HAP-1 (cell line): Measurements from ENCODE around the gene AGAP1.

Source experiments
- DNase-seq, 2 experiments: peaks; one replicate each; pipeline ENCODE4 v3.0.0-alpha.2; 2016 to 2020; ENCODE audit warnings: low spot score in 2 of 2
- H3K27me3 ChIP-seq: fragments of 250-450 bp; sonication (Bioruptor Pico); 2 replicates; pipeline ENCODE4 v1.5.1; 2020; ENCODE audit warnings: low read depth, mild to moderate bottlenecking, moderate library complexity
- H3K36me3 ChIP-seq: fragments of 250-450 bp; sonication (Bioruptor Pico); replicated peaks from 2 replicates; pipeline ENCODE4 v1.5.1; 2020; ENCODE audit warnings: mild to moderate bottlenecking
- H3K4me1 ChIP-seq: fragments of 250-450 bp; sonication (Bioruptor Pico); 2 replicates; pipeline ENCODE4 v1.5.1; 2020; ENCODE audit warnings: mild to moderate bottlenecking
- H3K4me3 ChIP-seq: fragments of 250-450 bp; sonication (Bioruptor Pico); 2 replicates; pipeline ENCODE4 v1.5.1; 2020; ENCODE audit warnings: mild to moderate bottlenecking, moderate library complexity
- H3K9me3 ChIP-seq: fragments of 250-450 bp; sonication (Bioruptor Pico); 2 replicates; pipeline ENCODE4 v1.5.1; 2020; ENCODE audit warnings: mild to moderate bottlenecking, moderate library complexity
- in situ Hi-C: fragments of 300-500 bp; cut with MboI; formaldehyde crosslinking; loops from 3 replicates; pipeline ENCODE4 v1.14.3; 2020; ENCODE audit warnings: low sequenced_read_pairs, inconsistent platforms, mixed read lengths

The AGAP1 gene

GRCh38 chr2:235609321-235609720 lies 115.5 kb downstream of the AGAP1 start:
- Histone ChIP-seq H3K36me3 (no peaks in the 10 kb centered on the region), H3K27me3 (no peaks in the 10 kb centered on the region), H3K4me3 (no peak overlapping the region), H3K9me3 (no peaks in the 10 kb centered on the region), H3K4me1 (no peaks in the 10 kb centered on the region)
- in situ Hi-C loops = no loop called here
- no peak for DNase-seq

DNA sequence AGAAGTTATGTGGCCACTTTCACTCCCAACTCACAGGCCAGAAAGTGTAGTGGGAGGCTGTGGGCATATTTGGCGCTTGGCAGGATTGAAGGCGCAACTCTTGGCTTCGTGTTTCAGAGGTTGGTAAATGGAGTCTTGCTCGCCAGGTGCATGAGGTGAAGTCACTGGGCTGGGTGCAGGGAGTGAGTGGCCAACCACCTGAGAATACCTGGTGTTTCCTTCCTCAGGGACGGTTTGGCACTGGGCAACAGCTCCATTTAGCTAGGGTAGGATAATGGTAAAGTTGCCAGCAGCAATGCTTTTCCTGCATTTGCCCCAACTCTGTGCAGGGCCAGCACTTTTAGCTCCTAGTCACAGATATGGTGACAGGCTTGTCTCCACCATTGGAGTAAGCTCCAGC lies 115.9 kb downstream of the AGAP1 start:
- no peak for DNase-seq
- in situ Hi-C loops = no loop called here
- Histone ChIP-seq H3K4me1 (no peaks in the 10 kb centered on the region), H3K27me3 (no peaks in the 10 kb centered on the region), H3K4me3 (no peak overlapping the region), H3K9me3 (no peaks in the 10 kb centered on the region), H3K36me3 (no peaks in the 10 kb centered on the region)

GRCh38 chr2:235610696-235611257 lies 116.9 kb downstream of the AGAP1 start:
- no peak overlapping the region for H3K4me3 ChIP-seq
- no peaks in the 10 kb centered on the region for H3K9me3 ChIP-seq
- no peaks in the 10 kb centered on the region for H3K27me3 ChIP-seq
- in situ Hi-C loops = no loop called here
- DNase-seq = no peak
- no peaks in the 10 kb centered on the region for H3K4me1 ChIP-seq
- H3K36me3 ChIP-seq = no peaks in the 10 kb centered on the region

DNA sequence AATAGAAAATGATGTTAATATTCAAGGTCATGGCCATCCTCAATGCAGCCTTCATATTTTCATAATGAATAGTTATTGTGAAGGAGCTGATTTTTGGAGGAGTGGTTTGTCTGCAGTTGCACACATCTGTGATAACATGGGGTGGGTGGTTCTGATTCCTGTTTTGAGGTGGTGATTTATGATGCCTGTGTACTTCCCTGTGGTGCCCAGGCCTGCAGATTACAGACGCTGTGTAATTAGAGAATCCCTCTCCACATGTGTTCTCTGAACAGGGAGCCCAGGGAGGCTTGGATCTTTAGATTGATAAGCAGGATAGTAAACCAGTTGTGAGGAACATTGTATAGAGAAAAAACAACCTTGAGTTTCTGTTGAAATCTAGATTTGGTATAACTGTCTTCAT lies 117.5 kb downstream of the AGAP1 start:
- in situ Hi-C loops = no loop called here
- Histone ChIP-seq H3K4me3 (no peak overlapping the region), H3K27me3 (no peaks in the 10 kb centered on the region), H3K36me3 (no peaks in the 10 kb centered on the region), H3K4me1 (no peaks in the 10 kb centered on the region), H3K9me3 (no peaks in the 10 kb centered on the region)
- no peak for DNase-seq

GRCh38 chr2:235611756-235612155 lies 117.9 kb downstream of the AGAP1 start:
- H3K4me1 ChIP-seq = no peaks in the 10 kb centered on the region
- H3K36me3 ChIP-seq = no peaks in the 10 kb centered on the region
- no peaks in the 10 kb centered on the region for H3K9me3 ChIP-seq
- no peak for DNase-seq
- no peak overlapping the region for H3K4me3 ChIP-seq
- in situ Hi-C loops = no loop called here
- H3K27me3 ChIP-seq = no peaks in the 10 kb centered on the region

GRCh38 chr2:235612181-235612950 lies 118.5 kb downstream of the AGAP1 start:
- no peak for DNase-seq

DNA sequence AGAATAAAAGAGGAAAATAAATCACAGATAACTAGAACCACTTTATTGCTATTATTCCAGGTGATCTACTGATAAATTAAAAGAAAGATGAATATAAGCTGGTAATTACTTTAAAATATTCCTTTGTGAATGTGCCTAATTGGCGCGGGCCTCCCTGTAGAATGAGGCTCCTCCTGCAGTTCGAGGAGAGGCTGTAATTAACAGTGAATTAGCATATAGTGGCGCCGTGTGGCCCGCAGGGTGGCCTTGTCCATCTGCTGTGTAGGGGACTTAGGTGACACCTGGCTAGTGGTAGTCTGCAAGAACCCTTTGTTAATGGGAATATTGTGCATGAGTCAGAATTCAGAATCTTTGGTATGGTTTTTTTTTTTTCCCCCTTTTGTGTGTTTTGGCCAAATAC lies 119.8 kb downstream of the AGAP1 start:
- H3K36me3 ChIP-seq = no peaks in the 10 kb centered on the region
- H3K4me3 ChIP-seq = no peak overlapping the region
- no peaks in the 10 kb centered on the region for H3K27me3 ChIP-seq
- DNase-seq = no peak
- in situ Hi-C loops = no loop called here
- H3K9me3 ChIP-seq = no peaks in the 10 kb centered on the region
- H3K4me1 ChIP-seq = no peaks in the 10 kb centered on the region

More at GRCh38 chr2:235612181-235612950, 118.5 kb downstream of the AGAP1 start:
- no peaks in the 10 kb centered on the region for H3K36me3 ChIP-seq
- H3K4me3 ChIP-seq = no peak overlapping the region
- no peaks in the 10 kb centered on the region for H3K9me3 ChIP-seq
- H3K27me3 ChIP-seq = no peaks in the 10 kb centered on the region
- no peaks in the 10 kb centered on the region for H3K4me1 ChIP-seq
- in situ Hi-C loops = no loop called here

DNA sequence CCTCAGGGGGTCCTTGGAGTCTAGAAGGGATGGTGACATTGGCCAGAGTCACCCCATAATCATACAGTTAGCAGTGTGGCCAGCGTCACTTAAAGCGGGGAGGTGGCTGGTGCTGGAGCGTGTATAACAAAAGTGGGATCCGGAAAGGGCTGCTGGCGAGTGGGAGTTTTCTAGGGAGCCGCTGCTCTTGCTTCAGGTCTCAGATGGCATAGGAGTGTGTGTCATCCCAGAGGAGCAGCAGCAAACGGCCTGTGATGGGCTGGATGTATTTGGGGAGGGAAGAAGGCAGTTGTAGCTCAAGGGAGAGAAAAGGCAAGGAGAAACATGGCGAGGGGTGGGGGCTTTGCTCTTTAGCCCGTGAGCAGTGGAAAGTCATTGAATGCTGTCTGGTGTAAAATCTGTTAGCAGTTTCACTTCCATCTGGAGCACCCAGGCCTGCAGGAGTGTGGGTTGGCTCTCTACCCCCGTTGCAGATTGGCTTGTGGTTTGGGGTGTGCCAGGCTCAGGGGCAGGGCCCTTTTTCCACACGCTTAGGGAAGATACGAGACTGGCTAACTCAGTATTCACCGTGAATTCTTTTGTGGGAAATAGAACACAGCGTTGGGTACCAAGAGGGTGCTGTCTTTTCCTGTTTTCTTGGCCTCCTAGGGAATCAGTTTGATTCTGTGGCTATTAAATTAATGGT lies 120.5 kb downstream of the AGAP1 start:
- Histone ChIP-seq H3K36me3 (no peaks in the 10 kb centered on the region), H3K9me3 (no peaks in the 10 kb centered on the region), H3K4me1 (no peaks in the 10 kb centered on the region), H3K4me3 (no peak overlapping the region), H3K27me3 (no peaks in the 10 kb centered on the region)
- in situ Hi-C loops = no loop called here
- DNase-seq = no peak

DNA sequence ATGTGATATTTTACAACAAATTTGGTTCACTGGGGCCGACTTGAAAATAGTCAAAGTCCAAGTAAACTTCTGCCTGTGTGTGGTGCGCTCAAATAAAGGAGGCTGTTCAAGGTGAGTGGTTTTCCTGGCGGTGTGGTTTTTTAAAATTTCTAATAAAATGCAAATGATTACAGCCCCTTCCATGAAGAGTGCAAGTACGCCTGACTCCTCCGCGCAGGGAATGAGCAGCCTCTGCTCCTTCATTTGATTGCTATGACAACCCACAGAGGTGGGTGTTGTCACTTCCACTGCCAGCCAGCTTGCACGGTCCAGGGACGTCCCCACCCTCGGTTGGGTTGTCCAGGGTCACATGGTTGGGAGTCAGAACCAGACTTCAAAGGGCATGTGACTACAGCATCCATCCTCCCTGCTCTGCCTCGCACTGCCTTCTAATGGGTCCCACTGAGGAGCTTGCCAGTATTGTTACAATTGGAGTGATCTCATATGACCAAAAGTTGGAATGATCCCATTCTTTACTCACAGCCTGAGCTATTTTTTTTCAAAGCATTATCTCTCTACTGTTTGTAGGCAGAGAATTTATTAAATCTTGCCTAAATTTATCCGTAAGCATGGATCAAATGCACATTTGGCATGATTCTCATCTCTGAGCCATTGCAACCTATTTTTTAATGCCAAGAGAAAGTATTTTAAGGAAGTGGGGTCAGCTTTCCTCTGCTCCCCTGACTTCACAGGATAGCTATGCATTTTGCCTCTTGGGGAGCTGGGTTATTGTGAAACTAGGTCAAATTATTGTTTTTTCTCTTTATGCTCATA lies 121.3 kb downstream of the AGAP1 start:
- no peaks in the 10 kb centered on the region for H3K4me1 ChIP-seq
- no peak overlapping the region for H3K4me3 ChIP-seq
- no peaks in the 10 kb centered on the region for H3K36me3 ChIP-seq
- no peak for DNase-seq
- H3K27me3 ChIP-seq = no peaks in the 10 kb centered on the region
- in situ Hi-C loops = no loop called here
- H3K9me3 ChIP-seq = no peaks in the 10 kb centered on the region

DNA sequence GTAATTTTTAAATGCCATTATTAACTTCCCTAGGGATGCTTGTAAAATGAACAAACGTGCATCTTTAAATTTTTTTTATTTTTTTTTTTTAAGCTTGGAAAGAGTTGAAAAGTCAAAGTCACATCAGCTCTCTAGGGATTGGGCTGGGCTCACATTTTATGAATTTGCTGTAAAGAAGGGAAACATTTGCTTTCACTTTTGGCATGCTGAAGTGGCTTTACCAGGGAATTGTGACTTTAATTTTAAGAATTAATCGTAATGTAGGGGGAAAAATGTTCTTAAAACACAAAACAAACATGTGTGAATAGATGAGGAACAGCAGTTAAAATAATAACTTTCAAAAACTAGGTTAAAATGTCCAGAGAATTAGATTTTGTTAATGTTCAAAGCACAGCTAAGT lies 123.0 kb downstream of the AGAP1 start:
- Histone ChIP-seq H3K9me3 (no peaks in the 10 kb centered on the region), H3K4me3 (no peak overlapping the region), H3K27me3 (no peaks in the 10 kb centered on the region), H3K36me3 (no peaks in the 10 kb centered on the region), H3K4me1 (no peaks in the 10 kb centered on the region)
- DNase-seq = no peak
- in situ Hi-C loops = no loop called here

- Histone ChIP-seq H3K9me3 (no peaks in the 10 kb centered on the region), H3K36me3 (no peaks in the 10 kb centered on the region), H3K4me1 (no peaks in the 10 kb centered on the region), H3K27me3 (no peaks in the 10 kb centered on the region), H3K4me3 (no peak overlapping the region)
- in situ Hi-C loops = no loop called here
- DNase-seq = no peak
Observed at GRCh38 chr2:235618039-235618438, 124.2 kb downstream of the AGAP1 start.

- no peaks in the 10 kb centered on the region for H3K4me1 ChIP-seq
- in situ Hi-C loops = no loop called here
Observed at GRCh38 chr2:235619544-235619943, 125.7 kb downstream of the AGAP1 start.

GRCh38 chr2:235621736-235622135 lies 127.9 kb downstream of the AGAP1 start:
- Histone ChIP-seq H3K4me3 (no peak overlapping the region), H3K4me1 (no peaks in the 10 kb centered on the region), H3K27me3 (no peaks in the 10 kb centered on the region), H3K36me3 (no peaks in the 10 kb centered on the region), H3K9me3 (no peaks in the 10 kb centered on the region)
- in situ Hi-C loops = no loop called here
- DNase-seq = no peak

More at GRCh38 chr2:235619544-235619943, 125.7 kb downstream of the AGAP1 start:
- no peaks in the 10 kb centered on the region for H3K9me3 ChIP-seq
- no peak for DNase-seq
- H3K4me3 ChIP-seq = no peak overlapping the region
- no peaks in the 10 kb centered on the region for H3K36me3 ChIP-seq
- H3K27me3 ChIP-seq = no peaks in the 10 kb centered on the region

DNA sequence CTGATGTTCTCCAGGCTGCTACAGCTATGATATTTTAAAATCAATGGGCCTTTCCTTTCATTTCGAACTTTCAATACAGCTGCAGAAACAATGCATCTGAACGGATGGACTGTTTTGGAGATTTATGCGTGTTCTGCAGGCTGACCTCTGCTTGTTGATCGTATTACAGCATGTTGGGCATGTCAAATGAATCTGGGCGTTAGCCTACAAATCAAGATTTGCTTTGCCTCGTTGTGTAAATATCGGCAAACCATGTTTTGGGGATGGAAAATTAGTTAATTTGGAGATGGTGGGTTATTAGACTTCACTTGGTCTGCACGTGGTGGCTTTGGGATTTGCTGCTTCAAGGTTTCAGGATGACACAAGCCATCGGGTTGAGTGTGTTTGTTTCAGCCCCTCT lies 129.3 kb downstream of the AGAP1 start:
- in situ Hi-C loops = no loop called here
- no peak for DNase-seq
- Histone ChIP-seq H3K4me3 (no peak overlapping the region), H3K9me3 (no peaks in the 10 kb centered on the region), H3K4me1 (no peaks in the 10 kb centered on the region), H3K27me3 (no peaks in the 10 kb centered on the region), H3K36me3 (no peaks in the 10 kb centered on the region)
